Transverse colon (tissue), 4 donors: ENCODE data around the gene PPP1R9A. TPM values are rescaled to one million over a fixed set of nuclear protein-coding genes. Genes with fewer than 3 reads are reported as not detected.

Experiments used
- DNase-seq: peaks from one replicate; pipeline ENCODE4 v3.0.0-alpha.2; 2019
- H3K27ac ChIP-seq, 4 donors: fragments of 200-600 bp; sonication (generic); 2 replicates each; pipeline ENCODE4 v1.5.1; 2016 to 2018; ENCODE audit warnings: inconsistent platforms in 4 of 4
- H3K27me3 ChIP-seq: fragments of 200-600 bp; sonication (generic); 2 replicates; pipeline ENCODE4 v1.5.1; 2017; ENCODE audit warnings: inconsistent platforms
- H3K36me3 ChIP-seq, 4 donors: fragments of 200-600 bp; sonication (generic); 2 replicates each; pipeline ENCODE4 v1.5.1; 2017 to 2019; ENCODE audit warnings: inconsistent platforms in 4 of 4
- H3K4me1 ChIP-seq, 4 donors: fragments of 200-600 bp; sonication (generic); 2 replicates each; pipeline ENCODE4 v1.5.1; 2017 to 2020; ENCODE audit warnings: inconsistent platforms in 4 of 4
- H3K4me3 ChIP-seq, 4 donors: fragments of 200-600 bp; sonication (generic); 1 replicate in 1 of 4; 2 replicates in 3 of 4; pipeline versions ENCODE4 v1.5.1 to v1.6.1; 2017 to 2019; ENCODE audit warnings: inconsistent platforms in 4 of 4
- H3K9me3 ChIP-seq, 2 donors: fragments of 200-600 bp; sonication (generic); 2 replicates each; pipeline ENCODE4 v1.5.1; 2017 to 2019; ENCODE audit warnings: inconsistent platforms in 2 of 2
- EP300 ChIP-seq: sonication (generic); formaldehyde crosslinking; IDR thresholded peaks from one replicate; pipeline ENCODE4 v1.6.1; 2017; ENCODE audit warnings: antibody characterized with exemption, low read depth
- POLR2A ChIP-seq: fragments of 450-650 bp; IDR thresholded peaks from one replicate; pipeline ENCODE4 v1.6.1; 2016; ENCODE audit warnings: antibody characterized with exemption, mild to moderate bottlenecking, moderate library complexity
- POLR2AphosphoS5 ChIP-seq, 3 donors: sonication (generic); formaldehyde crosslinking; IDR thresholded peaks; one replicate each; pipeline ENCODE4 v1.6.1; 2016; ENCODE audit warnings: antibody characterized with exemption in 3 of 3
- WGBS, 2 donors: methylation state at CpG; one replicate each; pipeline ENCODE4 v1.1.5; 2018; ENCODE audit warnings: low coverage in 1 of 2; 5-methylcytosine and 5-hydroxymethylcytosine counted together
- in situ Hi-C, 4 donors: fragments of 200-750 bp; cut with MboI; loops; one replicate each; pipeline versions ENCODE4 v1.15.0 to v1.15.1; 2017; ENCODE audit warnings: low sequenced_read_pairs in 3 of 4, low pct_ligation_motif_present in 1 of 4, low pct_unique_long_range_greater_than_20kb in 1 of 4
- intact Hi-C: fragments of 100-400 bp; cut with DNase I; formaldehyde crosslinking; loops from one replicate; pipeline ENCODE4 v1.15.1; 2023; ENCODE audit warnings: low total_unique reads
- total RNA-seq, 4 donors: library from RNA; depleted of rRNA; stranded (reverse); fragments of >200 nt; gene quantifications; one replicate each; pipeline ENCODE4 v1.1.0, GENCODE V29; 2016
- TF ChIP-seq, protein P1 (sequence below), 5 experiments: fragments of 200-600 bp in 3 of 5; fragments of 450-650 bp in 2 of 5; sonication (generic) in 3 of 5; IDR thresholded peaks; 1 replicate in 2 of 5; 2 replicates in 3 of 5; pipeline ENCODE4 v1.5.1; 2016 to 2017; ENCODE audit warnings: antibody characterized with exemption in 5 of 5, inconsistent platforms in 3 of 5, mild to moderate bottlenecking in 2 of 5, moderate library complexity in 1 of 5

Gene PPP1R9A
- total RNA-seq, 4 donors from 2014 or later, result 13.1 to 30.0 (median 23.2) TPM

DNA sequence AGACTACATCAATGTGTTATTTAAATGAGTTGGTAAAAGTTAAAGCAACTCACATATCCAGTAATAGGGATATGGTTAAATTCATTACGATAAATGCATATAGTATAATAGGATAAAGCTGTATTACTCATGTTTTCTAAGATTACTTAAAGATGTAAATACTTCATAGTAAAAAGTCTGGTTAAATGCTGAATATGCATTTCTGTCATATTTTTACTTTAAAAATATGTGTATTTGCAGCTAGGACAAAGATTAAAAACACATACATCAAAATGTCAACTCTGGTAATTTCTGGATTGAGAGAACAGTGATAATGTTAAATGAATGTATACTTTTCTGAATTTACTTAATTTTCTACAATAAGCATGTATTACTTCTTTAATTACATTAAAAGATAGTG is 15.1 kb downstream of the PPP1R9A start:
- Histone ChIP-seq H3K36me3 (no peaks in the 10 kb centered on the region), H3K9me3 (no peaks in the 10 kb centered on the region), H3K27ac (no peak overlapping the region), H3K4me3 (no peak overlapping the region), H3K27me3 (no peaks in the 10 kb centered on the region), H3K4me1 (no peaks in the 10 kb centered on the region)
- TF ChIP-seq, protein P1, sequence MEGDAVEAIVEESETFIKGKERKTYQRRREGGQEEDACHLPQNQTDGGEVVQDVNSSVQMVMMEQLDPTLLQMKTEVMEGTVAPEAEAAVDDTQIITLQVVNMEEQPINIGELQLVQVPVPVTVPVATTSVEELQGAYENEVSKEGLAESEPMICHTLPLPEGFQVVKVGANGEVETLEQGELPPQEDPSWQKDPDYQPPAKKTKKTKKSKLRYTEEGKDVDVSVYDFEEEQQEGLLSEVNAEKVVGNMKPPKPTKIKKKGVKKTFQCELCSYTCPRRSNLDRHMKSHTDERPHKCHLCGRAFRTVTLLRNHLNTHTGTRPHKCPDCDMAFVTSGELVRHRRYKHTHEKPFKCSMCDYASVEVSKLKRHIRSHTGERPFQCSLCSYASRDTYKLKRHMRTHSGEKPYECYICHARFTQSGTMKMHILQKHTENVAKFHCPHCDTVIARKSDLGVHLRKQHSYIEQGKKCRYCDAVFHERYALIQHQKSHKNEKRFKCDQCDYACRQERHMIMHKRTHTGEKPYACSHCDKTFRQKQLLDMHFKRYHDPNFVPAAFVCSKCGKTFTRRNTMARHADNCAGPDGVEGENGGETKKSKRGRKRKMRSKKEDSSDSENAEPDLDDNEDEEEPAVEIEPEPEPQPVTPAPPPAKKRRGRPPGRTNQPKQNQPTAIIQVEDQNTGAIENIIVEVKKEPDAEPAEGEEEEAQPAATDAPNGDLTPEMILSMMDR (IDR thresholded peaks at IDR 0.05), result no peak
- TF ChIP-seq EP300 (no peak), POLR2A (no peak), POLR2AphosphoS5 (IDR thresholded peaks at IDR 0.05) (no peak)
- in situ Hi-C loops (no loop called here), intact Hi-C loops (no loop called here)
- 93 to 100% methylated on average over 1 of the region's 1 CpG for WGBS, 2 donors
- DNase-seq, result no peak

DNA sequence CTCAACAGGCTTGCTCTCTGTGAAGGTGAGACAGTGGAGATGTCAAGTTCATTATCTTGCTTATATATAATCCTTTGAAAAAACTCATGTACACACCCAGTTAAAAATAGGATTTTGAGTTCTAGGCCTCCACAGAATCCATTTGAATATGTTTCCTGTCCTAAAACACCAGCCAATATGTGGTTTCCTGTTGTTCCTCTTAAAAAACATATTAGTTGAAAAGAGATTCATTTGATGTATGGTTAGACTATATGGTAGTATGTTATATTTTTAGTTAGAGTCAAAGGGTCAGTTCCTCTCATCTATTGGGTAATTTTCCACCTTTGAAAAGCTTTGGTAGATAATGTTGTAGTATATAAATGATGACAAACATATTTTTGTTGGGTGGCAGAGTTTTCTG is 16.0 kb downstream of the PPP1R9A start:
- TF ChIP-seq EP300 (no peak), POLR2AphosphoS5 (IDR thresholded peaks at IDR 0.05) (no peak), POLR2A (no peak)
- TF ChIP-seq, protein P1 (IDR thresholded peaks at IDR 0.05), result no peak
- intact Hi-C loops, result no loop called here
- no peak for DNase-seq
- no peaks in the 10 kb centered on the region for H3K9me3 ChIP-seq
- in situ Hi-C loops, result no loop called here
- no peaks in the 10 kb centered on the region for H3K36me3 ChIP-seq
- no peaks in the 10 kb centered on the region for H3K4me1 ChIP-seq
- H3K27me3 ChIP-seq, result no peaks in the 10 kb centered on the region
- no peak overlapping the region for H3K27ac ChIP-seq
- no peak overlapping the region for H3K4me3 ChIP-seq

DNA sequence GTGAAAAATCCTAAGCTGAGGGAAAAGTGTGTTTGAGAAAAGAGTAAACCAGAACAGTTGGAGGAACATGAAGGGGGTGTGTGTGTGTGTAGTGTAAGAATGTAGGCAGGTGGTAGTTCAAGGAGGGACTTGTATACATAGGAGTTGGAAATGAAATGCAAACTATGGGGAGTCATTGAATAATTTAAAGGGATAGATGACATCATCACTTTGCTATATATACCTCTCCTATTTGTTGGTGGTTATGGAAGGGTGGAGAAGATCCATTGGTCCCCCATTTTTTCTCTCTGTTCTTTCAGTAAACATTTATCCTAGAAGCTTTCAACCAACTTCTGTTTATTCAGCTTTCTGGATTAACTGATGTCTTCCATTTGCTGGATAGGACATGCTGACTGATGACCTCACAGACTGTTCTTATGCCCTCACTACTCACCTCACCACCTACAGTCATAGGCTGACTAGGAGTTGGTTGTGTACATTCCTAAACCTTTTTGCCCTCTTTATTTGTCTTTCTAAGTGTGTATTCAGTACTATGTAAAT is 20.8 kb downstream of the PPP1R9A start:
- Histone ChIP-seq H3K4me3 (no peak overlapping the region), H3K27ac (no peak overlapping the region), H3K9me3 (no peaks in the 10 kb centered on the region), H3K4me1 (no peaks in the 10 kb centered on the region), H3K27me3 (no peaks in the 10 kb centered on the region), H3K36me3 (no peaks in the 10 kb centered on the region)
- in situ Hi-C loops, result no loop called here
- TF ChIP-seq EP300 (no peak), POLR2A (no peak), POLR2AphosphoS5 (IDR thresholded peaks at IDR 0.05) (no peak)
- TF ChIP-seq, protein P1 (IDR thresholded peaks at IDR 0.05), result no peak
- DNase-seq, result no peak
- intact Hi-C loops, result no loop called here

DNA sequence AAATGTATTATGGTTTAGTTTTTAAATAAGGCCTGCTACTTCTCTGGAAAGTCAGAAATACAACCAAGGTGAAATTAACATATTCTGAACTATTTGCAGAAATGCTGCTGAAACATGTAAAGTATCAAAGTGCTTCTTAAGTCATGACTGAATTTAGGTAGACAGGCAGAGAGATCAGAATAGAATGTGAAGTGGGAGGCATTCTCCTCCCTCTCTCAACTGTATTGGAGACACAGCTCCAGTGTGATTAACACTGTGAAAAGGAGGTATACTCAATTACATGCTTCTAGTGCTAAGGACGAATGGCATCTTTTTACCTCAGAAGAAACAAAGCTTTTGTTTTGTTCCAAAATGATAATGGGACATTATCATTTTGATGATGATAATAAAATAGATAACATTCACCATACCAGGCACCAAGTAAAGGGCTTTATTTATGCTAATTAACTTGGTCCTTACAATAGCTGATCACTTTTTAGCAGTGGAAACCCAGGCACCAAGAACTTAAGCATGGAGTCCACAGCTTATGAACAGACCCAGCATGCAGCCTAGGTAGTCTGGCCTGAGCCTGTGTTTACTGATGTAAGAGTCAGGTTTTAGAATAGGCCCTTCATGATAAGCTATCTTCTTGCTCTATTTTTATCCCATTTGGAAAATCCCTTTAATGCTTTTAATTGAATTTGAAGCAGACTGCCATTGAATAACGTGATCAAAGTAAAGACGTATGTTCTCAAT is 26.0 kb downstream of the PPP1R9A start:
- Histone ChIP-seq H3K4me1 (peaks cover 0 to 6% (median 0%) of the 10 kb centered on the region in 4 donors), H3K9me3 (no peaks in the 10 kb centered on the region), H3K4me3 (no peak overlapping the region), H3K27ac (no peak overlapping the region), H3K27me3 (no peaks in the 10 kb centered on the region), H3K36me3 (no peaks in the 10 kb centered on the region)
- TF ChIP-seq POLR2AphosphoS5 (IDR thresholded peaks at IDR 0.05), result no peak
- intact Hi-C loops (no loop called here), in situ Hi-C loops (no loop called here)
- WGBS, 2 donors, result 36 to 73% methylated on average over 2 to 3 of the region's 3 CpGs
- no peak for DNase-seq

DNA sequence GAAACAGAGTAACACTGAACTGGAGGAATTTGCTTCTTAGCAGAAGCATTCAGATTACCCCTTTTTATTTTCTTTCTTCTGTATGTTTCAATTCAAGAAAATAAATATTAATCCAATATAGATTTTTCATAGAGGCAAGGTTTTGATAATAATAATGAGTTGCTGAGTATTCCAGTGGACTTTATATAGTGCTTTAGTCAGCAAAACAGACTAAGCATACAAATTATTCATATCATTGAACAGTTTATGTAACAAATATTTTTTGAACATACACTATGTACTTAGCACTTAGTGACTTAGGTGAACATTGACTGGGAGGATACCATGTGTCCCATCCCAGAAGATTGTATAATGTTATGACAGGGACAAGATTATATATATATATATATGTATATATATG is 32.0 kb downstream of the PPP1R9A start:
- no peaks in the 10 kb centered on the region for H3K9me3 ChIP-seq
- peaks cover 0 to 13% (median 1%) of the 10 kb centered on the region in 4 donors for H3K4me1 ChIP-seq
- no peaks in the 10 kb centered on the region for H3K27me3 ChIP-seq
- H3K27ac ChIP-seq, result no peak overlapping the region
- in situ Hi-C loops, result no loop called here
- DNase-seq, result no peak
- no peaks in the 10 kb centered on the region for H3K36me3 ChIP-seq
- no peak for TF ChIP-seq POLR2AphosphoS5 (IDR thresholded peaks at IDR 0.05)
- TF ChIP-seq POLR2A, result no peak
- TF ChIP-seq, protein P1 (IDR thresholded peaks at IDR 0.05), result no peak
- no peak for TF ChIP-seq EP300
- intact Hi-C loops, result no loop called here
- no peak overlapping the region for H3K4me3 ChIP-seq
